ENCODE data around the gene SHMT2.

GRCh38 chr12:57185906-57186508, 43.5 kb upstream of the SHMT2 start:
- TF ChIP-seq, protein P1, sequence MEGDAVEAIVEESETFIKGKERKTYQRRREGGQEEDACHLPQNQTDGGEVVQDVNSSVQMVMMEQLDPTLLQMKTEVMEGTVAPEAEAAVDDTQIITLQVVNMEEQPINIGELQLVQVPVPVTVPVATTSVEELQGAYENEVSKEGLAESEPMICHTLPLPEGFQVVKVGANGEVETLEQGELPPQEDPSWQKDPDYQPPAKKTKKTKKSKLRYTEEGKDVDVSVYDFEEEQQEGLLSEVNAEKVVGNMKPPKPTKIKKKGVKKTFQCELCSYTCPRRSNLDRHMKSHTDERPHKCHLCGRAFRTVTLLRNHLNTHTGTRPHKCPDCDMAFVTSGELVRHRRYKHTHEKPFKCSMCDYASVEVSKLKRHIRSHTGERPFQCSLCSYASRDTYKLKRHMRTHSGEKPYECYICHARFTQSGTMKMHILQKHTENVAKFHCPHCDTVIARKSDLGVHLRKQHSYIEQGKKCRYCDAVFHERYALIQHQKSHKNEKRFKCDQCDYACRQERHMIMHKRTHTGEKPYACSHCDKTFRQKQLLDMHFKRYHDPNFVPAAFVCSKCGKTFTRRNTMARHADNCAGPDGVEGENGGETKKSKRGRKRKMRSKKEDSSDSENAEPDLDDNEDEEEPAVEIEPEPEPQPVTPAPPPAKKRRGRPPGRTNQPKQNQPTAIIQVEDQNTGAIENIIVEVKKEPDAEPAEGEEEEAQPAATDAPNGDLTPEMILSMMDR (IDR thresholded peaks at IDR 0.05 in 4 of 5, conservative IDR thresholded peaks at IDR 0.05 in 1 of 5), result no peak
- TF ChIP-seq POLR2A (IDR thresholded peaks at IDR 0.05), result no peak

Data from gastrocnemius medialis (tissue), 4 donors.